HCT116 (cell line): ENCODE data around the gene TMEM154. TPM values are rescaled to one million over a fixed set of nuclear protein-coding genes. Genes with fewer than 3 reads are reported as not detected.

Source experiments
- ATAC-seq: fragments of 200-7000 bp; cut with Tn5 transposase; 2 replicates; pipeline ENCODE4 v1.9.1; 2020; ENCODE audit warnings: mild to moderate bottlenecking, moderate library complexity
- BruUV-seq: library from RNA; stranded (reverse); fragments of 400-500 nt; replicated peaks from 2 replicates; lab custom pipeline; 2021; lab: Mats Ljungman, UMichigan
- CTCF ChIA-PET: fragments of 300-600 bp; sonication (Branson Sonifier 250); formaldehyde crosslinking; loops from one replicate; lab custom pipeline; 2021; ENCODE audit warnings: antibody characterized with exemption; lab: Charles Lee
- POLR2A ChIA-PET: fragments of 300-600, 350-600 bp; sonication (Branson Sonifier 250); formaldehyde crosslinking; loops from one replicate; lab custom pipeline; 2021; ENCODE audit warnings: antibody characterized with exemption; lab: Charles Lee
- RAD21 ChIA-PET, 2 experiments: fragments of 300-600 bp; sonication (Branson Sonifier 250); formaldehyde crosslinking; loops; one replicate each; lab custom pipeline; 2023; ENCODE audit warnings: low total read pairs in 2 of 2; ENCODE audit not compliant: uncharacterized antibody in 2 of 2, unreplicated experiment in 2 of 2, low non-redundant PET in 1 of 2; lab: Charles Lee
- DNase-seq: peaks from one replicate; pipeline ENCODE4 v3.0.0-alpha.2; 2010; ENCODE audit warnings: low read depth, low spot score
- H2AFZ ChIP-seq: fragments of 200-600 bp; shearing (Covaris generic), sonication (generic); 2 replicates; pipeline ENCODE4 v1.6.1; 2017; ENCODE audit warnings: low read depth, mixed run types, mixed read lengths, antibody characterized with exemption, low read length; ENCODE audit not compliant: poor library complexity, severe bottlenecking
- H3K27ac ChIP-seq: 2 replicates; pipeline ENCODE4 v1.5.1; 2012; ENCODE audit warnings: low read depth, low read length
- H3K27me3 ChIP-seq: fragments of 200-600 bp; sonication (generic); 2 replicates; pipeline ENCODE4 v1.6.1; 2016; ENCODE audit warnings: mixed run types, low read length, mixed read lengths; ENCODE audit not compliant: insufficient read depth
- H3K36me3 ChIP-seq, 2 experiments: fragments of 200-500 bp in 1 of 2; fragments of 200-600 bp in 1 of 2; sonication (Bioruptor generic) in 1 of 2; sonication (generic) in 1 of 2; 2 replicates each; pipeline versions ENCODE4 v1.5.1 to v1.6.1; 2014 to 2016; ENCODE audit warnings: low read length in 2 of 2, inconsistent platforms in 1 of 2, mixed read lengths in 1 of 2, mixed run types in 1 of 2; ENCODE audit not compliant: insufficient read depth in 2 of 2, control insufficient read depth in 1 of 2
- H3K4me1 ChIP-seq, 2 experiments: fragments of 200-600 bp in 1 of 2; sonication (generic) in 1 of 2; 2 replicates each; pipeline versions ENCODE4 v1.5.1 to v1.6.1; 2012 to 2017; ENCODE audit warnings: low read length in 2 of 2, inconsistent platforms in 1 of 2, mild to moderate bottlenecking in 1 of 2, mixed read lengths in 1 of 2, mixed run types in 1 of 2, moderate library complexity in 1 of 2; ENCODE audit not compliant: insufficient read depth in 2 of 2, control insufficient read depth in 1 of 2
- H3K4me2 ChIP-seq: fragments of 200-600 bp; sonication (generic); 2 replicates; pipeline ENCODE4 v1.6.1; 2017; ENCODE audit warnings: mixed run types, low read length, mixed read lengths
- H3K4me3 ChIP-seq, 2 experiments: fragments of 200-600 bp in 1 of 2; sonication (generic) in 1 of 2; replicated peaks in 1 of 2; 2 replicates each; pipeline ENCODE4 v1.5.1; 2011 to 2016; ENCODE audit warnings: low read length in 2 of 2, control low read depth in 1 of 2, low read depth in 1 of 2, mild to moderate bottlenecking in 1 of 2, mixed read lengths in 1 of 2, mixed run types in 1 of 2
- H3K79me2 ChIP-seq: fragments of 200-600 bp; sonication (generic); 2 replicates; pipeline ENCODE4 v1.6.1; 2017; ENCODE audit warnings: mild to moderate bottlenecking, mixed run types, low read length, moderate library complexity, mixed read lengths; ENCODE audit not compliant: insufficient read depth
- H3K9ac ChIP-seq: fragments of 200-600 bp; sonication (generic); 2 replicates; pipeline ENCODE4 v1.6.1; 2016; ENCODE audit warnings: low read length, mixed read lengths
- H3K9me2 ChIP-seq: fragments of 200-600 bp; sonication (generic), shearing (Covaris generic); 2 replicates; pipeline ENCODE4 v1.6.1; 2017; ENCODE audit warnings: mixed run types, mild to moderate bottlenecking, moderate library complexity; ENCODE audit not compliant: insufficient read depth
- H3K9me3 ChIP-seq, 2 experiments: fragments of 200-500 bp in 1 of 2; fragments of 200-600 bp in 1 of 2; sonication (Bioruptor generic) in 1 of 2; sonication (generic) in 1 of 2; 2 replicates each; pipeline ENCODE4 v1.6.1; 2014 to 2017; ENCODE audit warnings: low read length in 2 of 2, mixed read lengths in 2 of 2, inconsistent platforms in 1 of 2, low read depth in 1 of 2, mild to moderate bottlenecking in 1 of 2, mixed run types in 1 of 2, moderate library complexity in 1 of 2; ENCODE audit not compliant: control insufficient read depth in 1 of 2, insufficient read depth in 1 of 2
- H4K20me1 ChIP-seq: fragments of 200-600 bp; sonication (generic), shearing (Covaris generic); 2 replicates; pipeline ENCODE4 v1.6.1; 2017; ENCODE audit warnings: mixed run types, mild to moderate bottlenecking, moderate library complexity; ENCODE audit not compliant: insufficient read depth
- EGR1 ChIP-seq: IDR thresholded peaks from 2 replicates; pipeline ENCODE4 v1.6.1; 2012; ENCODE audit warnings: low read depth
- JUND ChIP-seq: IDR thresholded peaks from 2 replicates; pipeline ENCODE4 v1.6.1; 2012
- POLR2A ChIP-seq: IDR thresholded peaks from 2 replicates; pipeline ENCODE4 v1.7.0; 2011; ENCODE audit warnings: borderline replicate concordance; ENCODE audit not compliant: insufficient read depth, insufficient read length; ENCODE audit errors: extremely low read depth
- POLR2AphosphoS5 ChIP-seq: IDR thresholded peaks from 2 replicates; pipeline ENCODE4 v1.6.1; 2011; ENCODE audit warnings: mild to moderate bottlenecking, low read depth, low read length, moderate library complexity
- REST ChIP-seq: IDR thresholded peaks from 2 replicates; pipeline ENCODE4 v1.6.1; 2012; ENCODE audit warnings: low read depth
- SIN3A ChIP-seq: IDR thresholded peaks from 2 replicates; pipeline ENCODE4 v1.6.1; 2012; ENCODE audit warnings: low read depth
- YY1 ChIP-seq: IDR thresholded peaks from 2 replicates; pipeline ENCODE4 v1.6.1; 2011; ENCODE audit warnings: low read length, low read depth, moderate library complexity, mild to moderate bottlenecking; ENCODE audit not compliant: insufficient replicate concordance; ENCODE audit errors: extremely low read depth
- ZNF274 ChIP-seq: fragments of 200-500 bp; sonication (Bioruptor generic); IDR thresholded peaks from 2 replicates; pipeline ENCODE4 v1.6.1; 2014; ENCODE audit warnings: mild to moderate bottlenecking, low read depth, low read length, inconsistent platforms
- intact Hi-C: fragments of 100-400 bp; cut with micrococcal nuclease; formaldehyde crosslinking; loops from 2 replicates; pipeline ENCODE4 v1.10.0; 2022
- total RNA-seq: library from RNA; stranded (reverse); gene quantifications from one replicate; pipeline ENCODE4 v1.2.1, GENCODE V29; 2021; ENCODE audit not compliant: unreplicated experiment
- TF ChIP-seq, protein P1 (sequence below): IDR thresholded peaks from 2 replicates; pipeline ENCODE4 v1.6.1; 2012

Gene TMEM154
- total RNA-seq, 1 experiment from 2014 or later, result 2.4 TPM

GRCh38 chr4:152579107-152579764, 100.6 kb downstream of the TMEM154 start:
- H3K9ac ChIP-seq, result no peak overlapping the region
- H3K9me3 ChIP-seq, result no peaks in the 10 kb centered on the region
- ChIA-PET POLR2A (no interaction called here), CTCF (no interaction called here), RAD21 (no interaction called here)
- H3K27me3 ChIP-seq, result no peaks in the 10 kb centered on the region
- no peaks in the 10 kb centered on the region for H4K20me1 ChIP-seq
- intact Hi-C loops, result no loop called here
- H3K27ac ChIP-seq, result no peak overlapping the region
- no peaks in the 10 kb centered on the region for H3K4me1 ChIP-seq
- TF ChIP-seq JUND, result no peak
- TF ChIP-seq REST, result no peak
- no peak for TF ChIP-seq EGR1
- no peak for TF ChIP-seq POLR2AphosphoS5
- TF ChIP-seq, protein P1, sequence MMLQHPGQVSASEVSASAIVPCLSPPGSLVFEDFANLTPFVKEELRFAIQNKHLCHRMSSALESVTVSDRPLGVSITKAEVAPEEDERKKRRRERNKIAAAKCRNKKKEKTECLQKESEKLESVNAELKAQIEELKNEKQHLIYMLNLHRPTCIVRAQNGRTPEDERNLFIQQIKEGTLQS, result no peak
- no peak for TF ChIP-seq SIN3A
- no peak for TF ChIP-seq YY1
- TF ChIP-seq ZNF274, result no peak
- no peak for TF ChIP-seq POLR2A
- no peak for DNase-seq
- H3K36me3 ChIP-seq, result no peaks in the 10 kb centered on the region
- BruUV-seq, result no TSS peak
- H3K79me2 ChIP-seq, result no peaks in the 10 kb centered on the region
- H3K4me2 ChIP-seq, result no peak overlapping the region
- ATAC-seq, result no peak
- no peak overlapping the region for H3K4me3 ChIP-seq
- H3K9me2 ChIP-seq, result no peaks in the 10 kb centered on the region
- H2AFZ ChIP-seq, result no peak overlapping the region
